PFSK-1 (cell line): Measurements from ENCODE around the gene TBRG4.

ENCODE experiments used
- POLR2AphosphoS5 ChIP-seq: IDR thresholded peaks from 2 replicates; pipeline ENCODE4 v1.6.1; 2012; ENCODE audit warnings: low read depth, mild to moderate bottlenecking, control low read depth, low read length, moderate library complexity
- SIN3A ChIP-seq: IDR thresholded peaks from 2 replicates; pipeline ENCODE4 v1.6.1; 2012; ENCODE audit warnings: mild to moderate bottlenecking, low read length, moderate library complexity, borderline replicate concordance; ENCODE audit not compliant: insufficient read depth
- TAF1 ChIP-seq: IDR thresholded peaks from 2 replicates; pipeline ENCODE4 v1.6.1; 2012; ENCODE audit warnings: low read length, control low read depth, borderline replicate concordance; ENCODE audit not compliant: insufficient read depth
- TF ChIP-seq, protein P1 (sequence below), 2 experiments: IDR thresholded peaks; 2 replicates each; pipeline versions ENCODE4 v1.6.1 to v1.8.0; 2011 to 2012; ENCODE audit warnings: low read depth in 2 of 2, low read length in 2 of 2, control low read depth in 1 of 2, inconsistent platforms in 1 of 2, mild to moderate bottlenecking in 1 of 2, moderate library complexity in 1 of 2; ENCODE audit not compliant: insufficient read depth in 1 of 2

DNA sequence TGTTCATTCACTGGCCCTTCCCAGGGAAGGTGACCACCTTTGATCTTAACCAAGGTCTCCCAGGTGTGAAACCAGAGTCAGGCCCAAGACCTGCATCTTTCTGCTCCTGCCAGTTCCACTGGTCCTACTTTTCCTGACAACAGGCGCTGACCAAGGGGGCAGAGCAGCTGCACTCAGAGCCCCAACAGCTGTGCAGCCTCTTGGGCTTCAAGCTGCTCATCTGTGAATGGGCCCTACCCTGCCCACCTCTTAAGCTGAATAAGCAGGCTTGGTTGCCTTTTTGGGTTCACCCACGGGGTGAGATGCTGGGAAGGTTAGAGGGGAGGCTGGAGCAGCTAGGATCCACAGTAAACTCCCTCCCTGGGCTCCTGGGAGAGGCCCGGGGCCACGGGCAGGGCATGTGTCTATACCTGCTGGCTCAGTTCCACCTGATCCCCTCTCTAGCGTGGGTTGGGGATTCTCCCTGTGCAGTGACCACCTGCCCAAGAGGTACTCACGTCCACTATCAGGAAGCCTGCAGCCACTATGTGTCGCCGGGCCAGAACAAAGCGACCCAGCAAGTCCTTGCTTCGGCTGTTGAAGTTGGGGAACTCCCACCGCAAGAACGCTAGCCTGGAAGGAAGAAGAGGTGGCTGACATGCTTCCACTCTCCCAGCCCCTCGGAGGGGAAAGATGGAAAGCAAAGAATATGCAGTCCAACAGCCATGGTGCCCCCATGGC, 10.6 kb downstream of the TBRG4 start:
- TF ChIP-seq, protein P1, sequence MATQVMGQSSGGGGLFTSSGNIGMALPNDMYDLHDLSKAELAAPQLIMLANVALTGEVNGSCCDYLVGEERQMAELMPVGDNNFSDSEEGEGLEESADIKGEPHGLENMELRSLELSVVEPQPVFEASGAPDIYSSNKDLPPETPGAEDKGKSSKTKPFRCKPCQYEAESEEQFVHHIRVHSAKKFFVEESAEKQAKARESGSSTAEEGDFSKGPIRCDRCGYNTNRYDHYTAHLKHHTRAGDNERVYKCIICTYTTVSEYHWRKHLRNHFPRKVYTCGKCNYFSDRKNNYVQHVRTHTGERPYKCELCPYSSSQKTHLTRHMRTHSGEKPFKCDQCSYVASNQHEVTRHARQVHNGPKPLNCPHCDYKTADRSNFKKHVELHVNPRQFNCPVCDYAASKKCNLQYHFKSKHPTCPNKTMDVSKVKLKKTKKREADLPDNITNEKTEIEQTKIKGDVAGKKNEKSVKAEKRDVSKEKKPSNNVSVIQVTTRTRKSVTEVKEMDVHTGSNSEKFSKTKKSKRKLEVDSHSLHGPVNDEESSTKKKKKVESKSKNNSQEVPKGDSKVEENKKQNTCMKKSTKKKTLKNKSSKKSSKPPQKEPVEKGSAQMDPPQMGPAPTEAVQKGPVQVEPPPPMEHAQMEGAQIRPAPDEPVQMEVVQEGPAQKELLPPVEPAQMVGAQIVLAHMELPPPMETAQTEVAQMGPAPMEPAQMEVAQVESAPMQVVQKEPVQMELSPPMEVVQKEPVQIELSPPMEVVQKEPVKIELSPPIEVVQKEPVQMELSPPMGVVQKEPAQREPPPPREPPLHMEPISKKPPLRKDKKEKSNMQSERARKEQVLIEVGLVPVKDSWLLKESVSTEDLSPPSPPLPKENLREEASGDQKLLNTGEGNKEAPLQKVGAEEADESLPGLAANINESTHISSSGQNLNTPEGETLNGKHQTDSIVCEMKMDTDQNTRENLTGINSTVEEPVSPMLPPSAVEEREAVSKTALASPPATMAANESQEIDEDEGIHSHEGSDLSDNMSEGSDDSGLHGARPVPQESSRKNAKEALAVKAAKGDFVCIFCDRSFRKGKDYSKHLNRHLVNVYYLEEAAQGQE (IDR thresholded peaks at IDR 0.05; ENCODE audit: insufficient read depth in 1 of 2, low read depth in 2 of 2, low read length in 2 of 2) = no peak
- TF ChIP-seq POLR2AphosphoS5 = no peak
- TF ChIP-seq SIN3A = no peak
- no peak for TF ChIP-seq TAF1
